Measurements from ENCODE around the gene NKAIN2. TPM values are rescaled to one million over a fixed set of nuclear protein-coding genes. Genes with fewer than 3 reads are reported as not detected.
A peak's percentile ranks its signal among the peaks of the same experiment; 100 is the strongest.

Gene NKAIN2
- total and polyA plus RNA-seq, 9 of the 15 experiments (the other 6 are each of a cell fraction or from before 2014, with no cell fraction given), result not detected

DNA sequence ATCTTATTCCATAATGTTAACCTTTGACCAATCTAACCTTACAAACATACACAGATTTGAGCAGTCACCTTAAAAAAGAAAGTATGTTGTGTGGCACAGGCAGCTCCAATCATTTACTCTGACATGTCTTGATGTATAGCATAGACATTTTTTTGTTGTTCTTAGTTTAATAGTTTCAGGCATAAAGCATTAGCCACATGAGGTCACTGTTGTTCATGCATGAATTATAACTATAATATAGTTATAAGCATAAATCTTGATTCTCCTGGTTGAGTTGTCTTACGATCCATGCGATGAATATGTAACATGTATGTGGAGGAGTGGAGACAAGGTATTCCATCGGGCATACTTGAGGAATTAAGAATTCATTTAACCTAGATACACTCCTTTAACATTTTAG is 26.1 kb upstream of the NKAIN2 start:
- Histone ChIP-seq H3K27ac (ENCODE audit: extremely low read depth, low read depth, low read length) (no peak overlapping the region), H3K36me3 (ENCODE audit: control insufficient read depth, insufficient read depth, low read length) (no peaks in the 10 kb centered on the region), H4K20me1 (replicated peaks; ENCODE audit: control insufficient read depth, insufficient read depth, low read length) (no peaks in the 10 kb centered on the region), H3K9me1 (ENCODE audit: control insufficient read depth, insufficient read depth, low read length) (no peaks in the 10 kb centered on the region), H3K4me2 (ENCODE audit: insufficient read depth, low read length) (no peak overlapping the region), H3K79me2 (ENCODE audit: control insufficient read depth, insufficient read depth, low read length) (no peaks in the 10 kb centered on the region), H3K4me3 (no peak overlapping the region), H2AFZ (ENCODE audit: low read depth, low read length) (no peak overlapping the region), H3K9ac (ENCODE audit: insufficient read depth in 1 of 2, low read depth in 2 of 2, low read length in 2 of 2) (no peak overlapping the region), H3K9me3 (replicated peaks; ENCODE audit: control insufficient read depth, insufficient read depth, low read depth, low read length) (no peaks in the 10 kb centered on the region), H3K4me1 (replicated peaks in 1 of 2; ENCODE audit: control insufficient read depth in 2 of 2, insufficient read depth in 2 of 2, low read length in 2 of 2) (no peaks in the 10 kb centered on the region), H3K27me3 (ENCODE audit: control insufficient read depth in 2 of 2, insufficient read depth in 2 of 2, low read length in 2 of 2) (no peaks in the 10 kb centered on the region)
- 9% methylated on average over 3 of the region's 3 CpGs for WGBS (ENCODE audit: insufficient coverage, low coverage, missing lambda C conversion rate)
- FAIRE-seq, result no peak
- intact Hi-C loops (cut with micrococcal nuclease) (no loop called here), in situ Hi-C loops (cut with MboI) (no loop called here)
- ChIA-PET POLR2A (interaction anchor here (0.8 kb wide), 1 partner anchor 11 kb away, joined by 3 read pairs; no protein-coding TSS in a partner anchor), CTCF (ENCODE audit: low intra/inter-chr PET ratio) (no interaction called here)
- TF ChIP-seq HDAC6 (IDR thresholded peaks at IDR 0.05; ENCODE audit: low read depth, low read length) (no peak), RAD21 (CRISPR knock-in tag; conservative IDR thresholded peaks at IDR 0.05 in 1 of 2, IDR thresholded peaks at IDR 0.05 in 1 of 2) (peak in 1 of 2 experiments; percentile 5; a peak in 1 of 4 replicates), KDM4B (IDR thresholded peaks at IDR 0.05; ENCODE audit: borderline replicate concordance in 2 of 2, low read depth in 1 of 2) (no peak)
- TF ChIP-seq, protein P1, sequence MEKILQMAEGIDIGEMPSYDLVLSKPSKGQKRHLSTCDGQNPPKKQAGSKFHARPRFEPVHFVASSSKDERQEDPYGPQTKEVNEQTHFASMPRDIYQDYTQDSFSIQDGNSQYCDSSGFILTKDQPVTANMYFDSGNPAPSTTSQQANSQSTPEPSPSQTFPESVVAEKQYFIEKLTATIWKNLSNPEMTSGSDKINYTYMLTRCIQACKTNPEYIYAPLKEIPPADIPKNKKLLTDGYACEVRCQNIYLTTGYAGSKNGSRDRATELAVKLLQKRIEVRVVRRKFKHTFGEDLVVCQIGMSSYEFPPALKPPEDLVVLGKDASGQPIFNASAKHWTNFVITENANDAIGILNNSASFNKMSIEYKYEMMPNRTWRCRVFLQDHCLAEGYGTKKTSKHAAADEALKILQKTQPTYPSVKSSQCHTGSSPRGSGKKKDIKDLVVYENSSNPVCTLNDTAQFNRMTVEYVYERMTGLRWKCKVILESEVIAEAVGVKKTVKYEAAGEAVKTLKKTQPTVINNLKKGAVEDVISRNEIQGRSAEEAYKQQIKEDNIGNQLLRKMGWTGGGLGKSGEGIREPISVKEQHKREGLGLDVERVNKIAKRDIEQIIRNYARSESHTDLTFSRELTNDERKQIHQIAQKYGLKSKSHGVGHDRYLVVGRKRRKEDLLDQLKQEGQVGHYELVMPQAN (IDR thresholded peaks at IDR 0.05; ENCODE audit: borderline replicate concordance), result no peak
- TF ChIP-seq, protein P2, sequence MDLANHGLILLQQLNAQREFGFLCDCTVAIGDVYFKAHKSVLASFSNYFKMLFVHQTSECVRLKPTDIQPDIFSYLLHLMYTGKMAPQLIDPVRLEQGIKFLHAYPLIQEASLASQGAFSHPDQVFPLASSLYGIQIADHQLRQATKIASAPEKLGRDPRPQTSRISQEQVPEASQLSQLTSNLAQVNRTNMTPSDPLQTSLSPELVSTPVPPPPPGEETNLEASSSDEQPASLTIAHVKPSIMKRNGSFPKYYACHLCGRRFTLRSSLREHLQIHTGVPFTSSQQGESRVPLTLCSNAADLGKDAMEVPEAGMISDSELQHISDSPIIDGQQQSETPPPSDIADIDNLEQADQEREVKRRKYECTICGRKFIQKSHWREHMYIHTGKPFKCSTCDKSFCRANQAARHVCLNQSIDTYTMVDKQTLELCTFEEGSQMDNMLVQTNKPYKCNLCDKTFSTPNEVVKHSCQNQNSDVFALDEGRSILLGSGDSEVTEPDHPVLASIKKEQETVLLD (IDR thresholded peaks at IDR 0.05), result no peak
- TF ChIP-seq, protein P3, sequence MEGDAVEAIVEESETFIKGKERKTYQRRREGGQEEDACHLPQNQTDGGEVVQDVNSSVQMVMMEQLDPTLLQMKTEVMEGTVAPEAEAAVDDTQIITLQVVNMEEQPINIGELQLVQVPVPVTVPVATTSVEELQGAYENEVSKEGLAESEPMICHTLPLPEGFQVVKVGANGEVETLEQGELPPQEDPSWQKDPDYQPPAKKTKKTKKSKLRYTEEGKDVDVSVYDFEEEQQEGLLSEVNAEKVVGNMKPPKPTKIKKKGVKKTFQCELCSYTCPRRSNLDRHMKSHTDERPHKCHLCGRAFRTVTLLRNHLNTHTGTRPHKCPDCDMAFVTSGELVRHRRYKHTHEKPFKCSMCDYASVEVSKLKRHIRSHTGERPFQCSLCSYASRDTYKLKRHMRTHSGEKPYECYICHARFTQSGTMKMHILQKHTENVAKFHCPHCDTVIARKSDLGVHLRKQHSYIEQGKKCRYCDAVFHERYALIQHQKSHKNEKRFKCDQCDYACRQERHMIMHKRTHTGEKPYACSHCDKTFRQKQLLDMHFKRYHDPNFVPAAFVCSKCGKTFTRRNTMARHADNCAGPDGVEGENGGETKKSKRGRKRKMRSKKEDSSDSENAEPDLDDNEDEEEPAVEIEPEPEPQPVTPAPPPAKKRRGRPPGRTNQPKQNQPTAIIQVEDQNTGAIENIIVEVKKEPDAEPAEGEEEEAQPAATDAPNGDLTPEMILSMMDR (IDR thresholded peaks at IDR 0.05 in 2 of 3, conservative IDR thresholded peaks at IDR 0.05 in 1 of 3; ENCODE audit: insufficient read depth in 2 of 3, low read depth in 1 of 3, low read length in 3 of 3), result 0 out of 6 replicates have a peak, but pooled peaks of 1 of the 3 experiments have one; percentile 7
- DNase-seq (ENCODE audit: extremely low read depth in 1 of 4, low spot score in 3 of 4), result no peak
- no TSS peak for BruUV-seq (replicated peaks)
- ATAC-seq, result no peak
